H1 (cell line): ENCODE results near the gene MAPKAP1.

ENCODE experiments used
- ATF3 ChIP-seq: IDR thresholded peaks from 2 replicates; pipeline ENCODE4 v1.6.1; 2011; ENCODE audit warnings: low read depth, mild to moderate bottlenecking, low read length; ENCODE audit not compliant: insufficient read depth
- BRCA1 ChIP-seq: IDR thresholded peaks from 2 replicates; pipeline ENCODE4 v1.6.1; 2012; ENCODE audit warnings: low read depth, low read length, improper control_type of control experiment
- CTCF ChIP-seq, 3 experiments: IDR thresholded peaks; 1 replicate in 2 of 3; 2 replicates in 1 of 3; pipeline versions ENCODE4 v1.5.1 to v1.6.1; 2011; ENCODE audit warnings: low read length in 3 of 3, mild to moderate bottlenecking in 3 of 3, inconsistent platforms in 2 of 3, low read depth in 1 of 3, moderate library complexity in 1 of 3; ENCODE audit not compliant: insufficient read depth in 1 of 3; ENCODE audit errors: control extremely low read depth in 1 of 3
- EP300 ChIP-seq, 2 experiments: IDR thresholded peaks; 1 replicate in 1 of 2; 2 replicates in 1 of 2; pipeline ENCODE4 v1.6.1; 2011 to 2012; ENCODE audit warnings: low read depth in 2 of 2, low read length in 2 of 2, mild to moderate bottlenecking in 2 of 2, borderline replicate concordance in 1 of 2, inconsistent platforms in 1 of 2, moderate library complexity in 1 of 2
- EZH2 ChIP-seq: fragments of 200-600 bp; sonication (generic); IDR thresholded peaks from 2 replicates; pipeline ENCODE4 v1.7.1; 2012; ENCODE audit warnings: low read depth, mild to moderate bottlenecking, moderate library complexity, low read length, inconsistent platforms; ENCODE audit not compliant: severe bottlenecking
- JUND ChIP-seq: IDR thresholded peaks from 2 replicates; pipeline ENCODE4 v1.6.1; 2011; ENCODE audit warnings: mild to moderate bottlenecking, improper control_type of control experiment, low read length
- PHF8 ChIP-seq: fragments of 200-600 bp; sonication (generic); conservative IDR thresholded peaks from 2 replicates; pipeline ENCODE4 v1.7.1; 2012; ENCODE audit warnings: low read depth, mild to moderate bottlenecking, inconsistent platforms, low read length, moderate library complexity
- POLR2A ChIP-seq, 2 experiments: IDR thresholded peaks; 1 replicate in 1 of 2; 2 replicates in 1 of 2; pipeline ENCODE4 v1.6.1; 2011; ENCODE audit warnings: low read depth in 2 of 2, low read length in 2 of 2, mild to moderate bottlenecking in 2 of 2; ENCODE audit errors: control extremely low read depth in 1 of 2
- USF2 ChIP-seq: IDR thresholded peaks from 2 replicates; pipeline ENCODE4 v1.6.1; 2011; ENCODE audit warnings: low read length, improper control_type of control experiment

GRCh38 chr9:125749287-125749935 is 42.4 kb upstream of the MAPKAP1 start:
- TF ChIP-seq ATF3, result no peak
- no peak for TF ChIP-seq POLR2A (IDR thresholded peaks at IDR 0.05; ENCODE audit: control extremely low read depth in 1 of 2, low read depth in 2 of 2, low read length in 2 of 2)
- no peak for TF ChIP-seq CTCF (IDR thresholded peaks at IDR 0.05; ENCODE audit: control extremely low read depth in 1 of 3, insufficient read depth in 1 of 3, low read depth in 1 of 3, low read length in 3 of 3)
- no peak for TF ChIP-seq JUND
- no peak for TF ChIP-seq EZH2
- TF ChIP-seq USF2, result no peak
- TF ChIP-seq EP300 (IDR thresholded peaks at IDR 0.05; ENCODE audit: borderline replicate concordance in 1 of 2, low read depth in 2 of 2, low read length in 2 of 2), result no peak
- TF ChIP-seq PHF8, result no peak
- TF ChIP-seq BRCA1, result no peak
